Spleen (tissue), 7 donors: ENCODE data around the gene KIF21B.

ENCODE experiments used
- POLR2AphosphoS5 ChIP-seq, 3 donors: sonication (generic); formaldehyde crosslinking; IDR thresholded peaks; one replicate each; pipeline ENCODE4 v1.5.1; 2017; ENCODE audit warnings: antibody characterized with exemption in 3 of 3
- TF ChIP-seq, protein P1 (sequence below), 11 experiments: fragments of 200-600 bp in 7 of 11; fragments of 450-650 bp in 4 of 11; sonication (generic) in 4 of 11; IDR thresholded peaks in 8 of 11; conservative IDR thresholded peaks in 3 of 11; 1 replicate in 7 of 11; 2 replicates in 4 of 11; pipeline versions ENCODE4 v1.4.0 to v1.8.0; 2016 to 2021; ENCODE audit warnings: antibody characterized with exemption in 11 of 11, inconsistent platforms in 4 of 11, mild to moderate bottlenecking in 1 of 11
- donor health status: DM: no; HTN: no; CAD: no; lungs with moderate emphysema.
- donor health status: DM: no; HTN: no; CAD: no.
- donor health status: DM: no; HTN: no; CAD: no.

DNA sequence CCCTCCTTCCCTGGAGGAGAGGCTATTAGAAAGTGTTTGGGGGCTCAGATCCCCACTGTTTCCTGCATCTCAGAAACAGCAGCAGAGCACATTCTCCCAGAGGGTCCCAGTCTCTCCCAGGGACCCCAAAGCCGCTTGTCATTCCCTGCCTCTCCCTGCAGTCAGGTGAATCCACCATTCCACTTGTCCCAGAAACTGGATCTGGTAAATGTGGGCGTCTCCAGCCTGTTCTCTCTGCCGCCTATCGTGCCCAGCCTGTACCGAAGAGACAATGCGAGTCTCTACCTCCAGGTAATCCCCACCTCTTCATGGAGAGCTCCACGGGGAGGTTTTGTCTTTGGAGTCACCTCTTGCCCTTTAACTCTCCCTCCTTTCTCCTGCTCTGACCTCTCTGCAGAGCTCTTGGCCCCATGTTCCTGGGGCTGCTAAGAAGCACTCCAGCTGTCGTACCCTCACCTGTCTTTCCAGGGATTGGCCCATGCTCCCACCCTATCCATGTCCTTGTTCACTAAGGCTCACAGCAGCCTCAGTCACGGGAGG lies 101.9 kb downstream of the KIF21B start:
- TF ChIP-seq POLR2AphosphoS5 (IDR thresholded peaks at IDR 0.05): no peak
- TF ChIP-seq, protein P1, sequence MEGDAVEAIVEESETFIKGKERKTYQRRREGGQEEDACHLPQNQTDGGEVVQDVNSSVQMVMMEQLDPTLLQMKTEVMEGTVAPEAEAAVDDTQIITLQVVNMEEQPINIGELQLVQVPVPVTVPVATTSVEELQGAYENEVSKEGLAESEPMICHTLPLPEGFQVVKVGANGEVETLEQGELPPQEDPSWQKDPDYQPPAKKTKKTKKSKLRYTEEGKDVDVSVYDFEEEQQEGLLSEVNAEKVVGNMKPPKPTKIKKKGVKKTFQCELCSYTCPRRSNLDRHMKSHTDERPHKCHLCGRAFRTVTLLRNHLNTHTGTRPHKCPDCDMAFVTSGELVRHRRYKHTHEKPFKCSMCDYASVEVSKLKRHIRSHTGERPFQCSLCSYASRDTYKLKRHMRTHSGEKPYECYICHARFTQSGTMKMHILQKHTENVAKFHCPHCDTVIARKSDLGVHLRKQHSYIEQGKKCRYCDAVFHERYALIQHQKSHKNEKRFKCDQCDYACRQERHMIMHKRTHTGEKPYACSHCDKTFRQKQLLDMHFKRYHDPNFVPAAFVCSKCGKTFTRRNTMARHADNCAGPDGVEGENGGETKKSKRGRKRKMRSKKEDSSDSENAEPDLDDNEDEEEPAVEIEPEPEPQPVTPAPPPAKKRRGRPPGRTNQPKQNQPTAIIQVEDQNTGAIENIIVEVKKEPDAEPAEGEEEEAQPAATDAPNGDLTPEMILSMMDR (IDR thresholded peaks at IDR 0.05 in 8 of 11, conservative IDR thresholded peaks at IDR 0.05 in 3 of 11): no peak
